ENCODE measurements around the gene CADM1. TPM values are rescaled to one million over a fixed set of nuclear protein-coding genes. Genes with fewer than 3 reads are reported as not detected.
A peak's percentile ranks its signal among the peaks of the same experiment; 100 is the strongest.
"Not testable (repeated sequence)": the region's sequence is repeated elsewhere in the genome, so short reads cannot be mapped to it uniquely, and the experiment has no call there.

The CADM1 gene
- total RNA-seq, 1 donor from 2014 or later = 65.4 TPM

GRCh38 chr11:115476463-115477286 is 27.5 kb downstream of the CADM1 start:
- DNase-seq (ENCODE audit: low read depth) = no peak

DNA sequence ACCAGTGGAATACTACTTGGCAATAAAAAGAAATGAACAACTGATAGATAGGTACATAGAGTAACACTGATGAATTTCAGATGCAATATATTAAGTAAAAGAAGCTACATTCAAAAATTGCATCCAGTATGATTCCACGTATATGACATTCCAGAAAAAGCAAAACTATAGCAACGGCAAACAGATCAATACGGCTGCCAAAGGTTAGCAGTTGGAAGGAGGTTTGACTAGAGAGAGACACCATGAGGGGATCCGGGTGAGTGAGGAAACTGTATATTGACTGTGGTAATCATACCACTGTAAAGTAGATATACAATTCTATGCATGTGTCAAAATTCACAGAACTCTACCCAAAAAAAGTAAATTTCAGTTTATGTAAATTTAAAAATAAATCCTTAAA is 28.7 kb downstream of the CADM1 start:
- DNase-seq (ENCODE audit: low read depth) = no peak

- not testable (repeated sequence) for DNase-seq (ENCODE audit: low read depth)
Measured at GRCh38 chr11:115474306-115474705, 29.9 kb downstream of the CADM1 start.

GRCh38 chr11:115473167-115473566 is 31.0 kb downstream of the CADM1 start:
- no peak for DNase-seq (ENCODE audit: low read depth)

DNA sequence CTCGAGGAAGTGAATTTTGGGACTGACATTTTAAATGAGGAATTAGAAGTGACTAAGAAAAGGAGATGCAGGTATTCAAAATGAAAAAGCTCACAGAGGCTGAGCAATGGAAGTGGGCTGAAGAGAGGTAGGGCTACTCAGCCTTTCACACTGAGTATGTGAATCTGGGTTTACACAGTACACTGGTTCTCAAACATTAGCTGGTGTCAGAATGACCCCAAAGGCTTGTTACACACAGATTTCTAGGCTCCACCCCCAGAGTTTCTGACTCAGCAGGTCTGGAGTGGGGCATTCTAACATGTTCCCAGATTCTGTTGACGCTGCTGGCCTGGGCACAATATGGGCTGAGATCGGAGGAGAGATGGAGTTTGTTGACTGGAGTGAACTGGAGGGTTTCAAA is 32.8 kb downstream of the CADM1 start:
- peak; percentile 88 for DNase-seq (ENCODE audit: low read depth)

DNA sequence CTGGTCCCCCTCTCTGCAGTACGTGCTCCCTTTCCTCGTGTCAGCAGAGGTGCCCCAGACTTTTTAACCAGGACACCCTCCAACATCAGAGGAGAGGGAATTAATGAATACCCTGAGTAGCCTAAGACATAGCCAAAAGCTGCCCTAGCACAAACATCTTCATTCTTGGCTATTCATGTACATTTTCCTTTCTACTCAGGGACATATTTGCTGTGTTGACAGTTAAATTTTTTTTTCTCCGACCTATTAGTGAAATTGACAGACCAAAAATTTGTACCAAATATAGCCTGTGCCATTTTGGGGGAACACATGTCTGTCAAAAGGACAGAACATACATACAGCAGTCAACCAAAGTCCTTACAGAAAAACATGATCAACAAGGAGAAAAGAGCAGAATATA is 33.3 kb downstream of the CADM1 start:
- no peak for DNase-seq (ENCODE audit: low read depth)

GRCh38 chr11:115469361-115469760 is 34.9 kb downstream of the CADM1 start:
- no peak for DNase-seq (ENCODE audit: low read depth)

GRCh38 chr11:115466122-115466521 is 38.1 kb downstream of the CADM1 start:
- no peak for DNase-seq (ENCODE audit: low read depth)

DNA sequence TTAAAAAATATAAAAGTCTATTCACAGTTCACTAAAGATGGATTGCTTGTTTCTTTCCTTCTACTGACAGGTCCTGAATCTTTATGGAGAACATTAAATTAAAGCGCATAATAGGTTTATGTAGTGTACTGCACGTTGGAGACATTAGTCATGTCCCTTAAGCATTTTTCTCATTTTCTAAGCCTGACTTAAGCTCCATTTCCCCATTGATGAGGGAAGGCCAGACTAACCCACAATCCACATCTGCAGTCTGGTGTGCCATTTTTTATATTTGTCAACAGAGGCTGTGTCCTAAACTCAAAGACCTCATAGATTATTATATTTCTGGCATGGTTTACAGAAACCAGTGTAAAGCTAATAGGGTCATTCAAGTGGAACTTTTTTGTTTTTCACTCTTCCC is 39.9 kb downstream of the CADM1 start:
- peak; percentile 69 for DNase-seq (ENCODE audit: low read depth)

DNA sequence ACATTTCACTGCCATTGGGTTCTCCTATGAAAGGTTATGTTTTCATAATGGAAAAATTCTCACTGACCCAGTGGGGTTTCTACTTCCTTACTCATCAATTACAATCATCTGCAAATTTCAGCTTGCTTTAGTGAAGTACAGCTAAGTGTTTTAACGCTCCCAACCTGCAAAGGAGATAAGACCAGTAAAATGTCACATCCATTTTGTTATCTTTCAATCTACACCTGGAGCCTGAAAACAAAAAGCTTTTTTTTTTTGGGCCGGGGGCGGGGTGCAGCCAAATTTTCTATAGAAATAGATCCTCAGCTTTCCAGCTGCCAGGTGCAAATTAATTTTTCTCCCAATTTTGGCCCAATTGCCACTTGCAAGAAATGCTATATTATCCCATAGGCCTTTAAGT is 40.6 kb downstream of the CADM1 start:
- no peak for DNase-seq (ENCODE audit: low read depth)

DNA sequence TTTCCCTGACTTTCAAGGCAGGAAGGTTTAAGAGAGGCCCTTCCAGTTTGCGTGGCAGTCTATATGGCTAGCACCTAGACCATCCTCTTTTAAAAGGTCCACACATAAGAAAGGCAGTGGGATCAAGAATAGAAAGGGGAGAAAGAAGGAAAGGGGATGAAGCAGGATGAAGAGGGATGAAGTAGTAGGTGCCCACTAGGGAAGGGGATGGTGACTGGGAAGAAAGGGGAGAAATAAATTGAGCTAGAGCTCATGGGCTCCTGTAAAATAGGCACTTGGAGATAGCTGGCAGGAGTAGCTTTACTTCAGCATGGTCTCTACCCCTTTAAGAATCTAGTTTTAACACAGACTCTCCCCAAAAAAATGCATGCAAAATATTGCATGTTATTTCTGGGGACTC is 41.5 kb downstream of the CADM1 start:
- DNase-seq (ENCODE audit: low read depth) = no peak

GRCh38 chr11:115462004-115462541 is 42.1 kb downstream of the CADM1 start:
- DNase-seq (ENCODE audit: low read depth) = peak; percentile 38

GRCh38 chr11:115460512-115460911 is 43.7 kb downstream of the CADM1 start:
- DNase-seq (ENCODE audit: low read depth) = no peak

DNA sequence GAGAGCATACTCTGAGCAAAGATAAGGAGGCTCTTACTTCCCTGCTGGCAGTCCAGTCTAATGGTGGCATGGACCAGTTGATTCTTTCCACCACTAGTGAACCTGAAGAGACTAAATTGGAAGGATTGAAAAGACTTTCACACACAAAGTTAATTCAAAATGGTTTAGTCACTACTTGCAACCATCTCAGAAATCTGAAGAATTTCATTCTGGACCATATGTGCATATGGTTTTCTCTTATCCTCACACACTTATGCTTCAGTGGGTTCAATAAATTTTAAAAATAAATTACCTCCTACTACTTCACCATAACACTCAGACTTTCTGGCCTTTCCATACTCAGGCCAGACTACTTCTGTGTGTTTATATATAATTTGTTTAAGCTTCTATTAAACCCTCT is 44.7 kb downstream of the CADM1 start:
- peak; percentile 27 for DNase-seq (ENCODE audit: low read depth)

DNA sequence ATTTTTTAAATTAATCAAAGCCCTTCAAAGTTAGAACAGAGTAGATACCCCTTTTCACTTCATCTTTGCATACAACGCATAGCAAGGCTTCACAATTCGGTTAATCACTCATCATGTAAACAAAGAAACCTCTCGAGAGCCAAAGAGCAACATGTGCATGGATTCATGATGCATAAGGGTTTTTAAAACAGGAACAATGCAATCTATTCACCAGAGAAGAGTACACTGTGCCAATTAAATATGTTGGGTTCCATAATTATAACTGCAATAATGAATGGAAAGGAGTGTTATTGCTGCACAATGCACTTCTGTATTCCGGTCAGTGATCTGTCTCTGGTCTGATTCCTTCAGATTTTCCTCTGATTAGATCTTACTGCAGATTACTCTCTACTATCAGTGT is 45.3 kb downstream of the CADM1 start:
- no peak for DNase-seq (ENCODE audit: low read depth)

- DNase-seq (ENCODE audit: low read depth) = no peak
Measured at GRCh38 chr11:115456019-115456418, 48.2 kb downstream of the CADM1 start.

DNA sequence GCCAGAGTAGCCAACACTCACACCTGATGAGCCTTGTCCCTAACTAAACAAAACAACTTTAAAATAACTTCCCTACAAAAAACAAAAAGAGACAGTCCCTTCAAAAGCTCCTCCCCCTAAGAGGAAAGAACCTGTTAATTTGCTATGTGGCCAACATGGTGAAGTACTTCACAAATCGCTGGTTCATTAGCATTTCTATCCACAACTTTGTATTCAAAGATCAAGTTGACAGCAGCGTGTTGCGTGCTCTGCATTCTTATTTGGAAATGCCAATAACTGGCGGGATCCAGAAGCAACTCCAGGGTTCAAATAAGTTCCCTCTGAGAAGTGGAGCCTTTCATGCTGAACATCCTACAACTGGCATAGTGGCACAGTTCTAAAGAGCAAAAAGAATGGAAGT is 48.6 kb downstream of the CADM1 start:
- DNase-seq (ENCODE audit: low read depth) = no peak

- DNase-seq (ENCODE audit: low read depth) = no peak
Measured at GRCh38 chr11:115454525-115454924, 49.7 kb downstream of the CADM1 start.

GRCh38 chr11:115453693-115454490 is 50.3 kb downstream of the CADM1 start:
- DNase-seq (ENCODE audit: low read depth) = no peak

DNA sequence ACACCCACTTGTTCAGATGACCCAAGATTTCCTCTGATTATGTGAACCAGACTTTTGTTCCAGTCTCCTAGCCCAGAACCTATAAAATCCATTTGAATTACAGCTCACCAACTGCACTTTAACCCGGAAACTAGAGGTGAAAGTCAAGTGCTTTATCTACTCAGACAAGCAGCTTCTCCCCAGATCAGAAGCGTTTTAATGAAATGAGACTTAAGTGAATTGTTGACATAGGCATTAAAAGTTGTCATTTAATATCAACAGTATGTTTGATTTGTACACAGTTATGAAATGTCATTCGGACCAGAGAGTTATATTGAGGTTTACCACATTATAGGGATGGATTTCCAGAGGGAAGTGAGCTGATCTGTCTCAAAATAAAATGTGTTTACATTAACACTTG is 52.0 kb downstream of the CADM1 start:
- no peak for DNase-seq (ENCODE audit: low read depth)

- DNase-seq (ENCODE audit: low read depth) = no peak
Measured at GRCh38 chr11:115450519-115450918, 53.7 kb downstream of the CADM1 start.

GRCh38 chr11:115447273-115447864 is 56.8 kb downstream of the CADM1 start:
- DNase-seq (ENCODE audit: low read depth) = no peak
